GM18870 (cell line): ENCODE measurements around the gene ROR1.

ENCODE experiments used
- ATAC-seq: cut with Tn5 transposase; IDR thresholded peaks from one replicate; pipeline ENCODE4 v1.9.1; 2021; ENCODE audit warnings: moderate library complexity; ENCODE audit not compliant: unreplicated experiment

The ROR1 gene

GRCh38 chr1:63854091-63854490, 80.3 kb downstream of the ROR1 start:
- no peak for ATAC-seq

GRCh38 chr1:63855942-63856341, 82.1 kb downstream of the ROR1 start:
- no peak for ATAC-seq

GRCh38 chr1:63856924-63857323, 83.1 kb downstream of the ROR1 start:
- no peak for ATAC-seq

- no peak for ATAC-seq
Measured at GRCh38 chr1:63857478-63857877, 83.7 kb downstream of the ROR1 start.

GRCh38 chr1:63858153-63858552, 84.3 kb downstream of the ROR1 start:
- no peak for ATAC-seq

GRCh38 chr1:63859480-63860275, 85.9 kb downstream of the ROR1 start:
- no peak for ATAC-seq

GRCh38 chr1:63861052-63861691, 87.4 kb downstream of the ROR1 start:
- no peak for ATAC-seq

GRCh38 chr1:63863145-63863544, 89.3 kb downstream of the ROR1 start:
- no peak for ATAC-seq

GRCh38 chr1:63864224-63864641, 90.4 kb downstream of the ROR1 start:
- ATAC-seq, result no peak

GRCh38 chr1:63865561-63865960, 91.7 kb downstream of the ROR1 start:
- no peak for ATAC-seq

GRCh38 chr1:63866084-63866483, 92.3 kb downstream of the ROR1 start:
- ATAC-seq, result no peak

- ATAC-seq, result no peak
Measured at GRCh38 chr1:63867429-63868176, 93.8 kb downstream of the ROR1 start.

- no peak for ATAC-seq
Measured at GRCh38 chr1:63868268-63868781, 94.5 kb downstream of the ROR1 start.

GRCh38 chr1:63870152-63870551, 96.3 kb downstream of the ROR1 start:
- ATAC-seq, result no peak

- no peak for ATAC-seq
Measured at GRCh38 chr1:63871463-63871862, 97.6 kb downstream of the ROR1 start.

GRCh38 chr1:63873751-63874150, 99.9 kb downstream of the ROR1 start:
- no peak for ATAC-seq

- ATAC-seq, result no peak
Measured at GRCh38 chr1:63874278-63874880, 100.6 kb downstream of the ROR1 start.

GRCh38 chr1:63875636-63876035, 101.8 kb downstream of the ROR1 start:
- ATAC-seq, result no peak

- ATAC-seq, result no peak
Measured at GRCh38 chr1:63877021-63877767, 103.4 kb downstream of the ROR1 start.

GRCh38 chr1:63877816-63878215, 104.0 kb downstream of the ROR1 start:
- no peak for ATAC-seq
